Daoy (cell line): ENCODE data around the gene PCK2. TPM values are rescaled to one million over a fixed set of nuclear protein-coding genes. Genes with fewer than 3 reads are reported as not detected.
A peak's percentile ranks its signal among the peaks of the same experiment; 100 is the strongest.

Experiments used
- DNase-seq: peaks from one replicate; pipeline ENCODE4 v3.0.0-alpha.2; 2015; ENCODE audit warnings: low read depth
- total RNA-seq: library from RNA; depleted of rRNA; stranded (reverse); fragments of >200 nt; shearing (Covaris generic); gene quantifications from 2 replicates; pipeline ENCODE4 v1.2.3, GENCODE V29; 2014

The PCK2 gene
- total RNA-seq, 1 experiment from 2014 or later, result 6.6 TPM

DNA sequence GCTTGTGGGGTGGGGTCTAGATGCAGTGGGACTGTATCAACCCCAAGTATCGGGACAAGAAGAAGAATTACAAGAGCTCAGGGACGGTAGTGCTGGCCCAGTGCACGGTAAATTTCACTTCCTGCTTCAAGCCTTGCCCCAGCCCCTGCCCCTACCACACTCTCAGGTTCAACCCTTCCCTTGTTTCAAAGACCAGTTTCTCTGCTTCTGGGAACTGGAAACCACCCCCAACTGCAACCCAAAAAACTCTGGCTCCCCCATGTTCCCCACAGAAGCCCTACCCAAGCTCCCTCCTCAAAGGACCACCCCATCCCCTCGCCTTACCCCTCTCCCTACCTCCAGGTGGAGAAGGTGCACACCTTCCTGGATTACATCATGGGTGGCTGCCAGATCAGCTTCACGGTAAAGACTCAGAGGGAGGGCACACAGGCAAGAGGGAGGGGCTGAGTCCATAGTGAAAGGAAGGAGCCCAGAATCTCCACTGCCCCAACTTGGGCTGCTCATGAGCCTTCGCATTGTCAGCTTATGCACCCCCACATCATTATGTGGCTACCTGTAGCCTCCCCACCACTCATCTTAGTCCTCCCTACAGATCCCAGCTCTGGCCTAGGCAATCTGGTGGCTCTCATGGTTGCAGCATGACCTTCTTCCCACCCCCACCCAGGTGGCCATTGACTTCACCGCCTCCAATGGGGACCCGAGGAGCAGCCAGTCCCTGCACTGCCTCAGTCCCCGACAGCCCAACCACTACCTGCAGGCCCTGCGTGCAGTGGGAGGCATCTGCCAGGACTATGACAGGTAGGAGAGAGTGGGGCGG is 18.4 kb upstream of the PCK2 start:
- DNase-seq, result no peak

- no peak for DNase-seq
Measured at GRCh38 chr14:24076302-24076601, 17.9 kb upstream of the PCK2 start.

GRCh38 chr14:24077086-24077485 is 17.0 kb upstream of the PCK2 start:
- DNase-seq, result no peak

DNA sequence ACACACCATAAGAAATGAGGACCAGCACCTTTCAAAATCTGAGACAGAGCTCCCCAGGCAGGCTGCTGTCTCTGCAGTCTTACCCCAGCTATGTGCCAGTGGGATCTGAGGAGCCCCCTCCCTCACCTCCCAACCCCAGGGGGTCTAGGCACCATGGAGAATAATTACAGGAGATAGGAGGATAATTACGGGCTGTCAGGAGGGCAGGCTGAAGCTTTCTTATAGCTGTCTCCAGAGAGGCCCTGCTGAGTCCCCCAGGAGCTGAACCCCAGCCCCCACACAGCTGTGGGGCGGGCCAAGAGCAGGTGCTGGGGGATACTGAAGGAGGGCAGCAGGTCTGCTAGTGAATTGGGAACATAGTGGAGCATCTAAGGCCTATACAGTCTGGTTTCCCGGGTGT is 16.0 kb upstream of the PCK2 start:
- DNase-seq, result no peak

DNA sequence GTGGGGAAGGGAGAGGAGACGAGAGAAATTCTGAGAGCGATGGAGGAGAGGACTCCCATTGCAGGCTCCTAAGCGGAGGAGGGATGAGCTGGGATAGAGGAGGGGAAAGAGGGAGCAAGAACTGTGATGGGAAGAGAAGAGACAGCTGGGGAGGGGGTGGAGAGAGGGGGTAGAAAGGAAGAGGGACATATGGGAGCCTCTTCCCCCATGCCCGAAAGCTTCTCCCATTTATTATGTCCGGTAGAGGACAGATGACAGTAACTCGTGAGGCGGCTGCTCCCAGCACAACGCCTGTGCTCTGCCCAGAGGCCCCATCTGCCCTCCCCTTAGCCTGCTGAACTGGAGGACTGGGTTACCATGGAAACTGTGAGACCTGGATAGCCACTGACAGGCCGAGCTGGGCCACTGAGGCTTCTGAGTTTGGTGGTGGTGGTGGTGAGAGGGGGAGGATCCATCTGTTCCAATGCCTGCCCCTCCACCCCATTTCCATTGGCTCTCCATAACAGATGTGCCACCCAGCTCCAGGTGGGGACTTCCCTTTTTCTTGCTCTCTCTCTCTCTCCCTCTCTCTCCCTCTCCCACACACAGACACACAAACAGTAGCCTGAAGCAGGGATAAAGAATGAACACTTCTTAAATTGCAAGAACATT is 14.5 kb upstream of the PCK2 start:
- no peak for DNase-seq

- no peak for DNase-seq
Measured at GRCh38 chr14:24080142-24080530, 14.0 kb upstream of the PCK2 start.

DNA sequence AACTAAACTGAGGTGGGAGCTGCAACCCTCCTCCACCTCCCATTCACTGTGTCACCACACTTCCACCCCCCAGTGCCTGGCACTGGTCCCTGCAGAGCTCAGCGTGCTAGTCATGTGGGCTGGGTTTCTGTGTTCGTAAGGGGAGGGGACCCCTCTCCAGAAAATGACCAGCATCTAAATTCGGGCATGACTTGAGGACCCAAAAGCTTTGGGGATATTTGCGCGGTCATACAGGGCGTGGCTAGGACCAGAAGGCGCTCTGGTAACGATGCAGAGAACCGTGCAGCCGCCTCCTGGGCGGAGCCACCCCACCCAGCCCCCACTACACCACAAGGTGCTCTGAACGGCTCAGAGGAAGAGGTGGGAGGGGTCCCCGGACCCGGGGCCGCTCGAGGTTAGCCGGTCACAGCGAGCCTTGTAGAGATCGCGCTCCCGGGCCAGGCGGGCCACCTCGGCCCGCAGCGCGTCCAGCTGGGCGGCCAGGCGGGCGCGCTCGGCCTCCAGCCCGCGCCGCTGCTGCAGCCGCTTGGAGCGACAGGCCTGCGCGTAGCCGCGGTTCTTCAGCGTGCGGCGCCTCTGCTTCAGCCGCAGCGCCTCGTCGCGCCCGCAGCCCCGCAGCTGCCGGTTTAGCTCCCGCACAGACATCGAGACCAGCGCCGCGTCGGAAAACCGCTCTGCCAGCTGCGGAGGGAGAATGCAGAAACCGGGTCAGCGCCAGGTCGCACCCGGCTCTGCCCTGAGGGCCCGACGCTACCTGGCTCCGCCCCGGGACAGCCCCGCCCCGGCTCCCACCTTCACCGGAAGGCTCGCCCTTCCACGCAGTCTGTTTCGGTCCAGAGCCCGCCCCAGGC is 13.0 kb upstream of the PCK2 start:
- DNase-seq, result peak; percentile 76

GRCh38 chr14:24081739-24082211 is 12.3 kb upstream of the PCK2 start:
- DNase-seq, result no peak

DNA sequence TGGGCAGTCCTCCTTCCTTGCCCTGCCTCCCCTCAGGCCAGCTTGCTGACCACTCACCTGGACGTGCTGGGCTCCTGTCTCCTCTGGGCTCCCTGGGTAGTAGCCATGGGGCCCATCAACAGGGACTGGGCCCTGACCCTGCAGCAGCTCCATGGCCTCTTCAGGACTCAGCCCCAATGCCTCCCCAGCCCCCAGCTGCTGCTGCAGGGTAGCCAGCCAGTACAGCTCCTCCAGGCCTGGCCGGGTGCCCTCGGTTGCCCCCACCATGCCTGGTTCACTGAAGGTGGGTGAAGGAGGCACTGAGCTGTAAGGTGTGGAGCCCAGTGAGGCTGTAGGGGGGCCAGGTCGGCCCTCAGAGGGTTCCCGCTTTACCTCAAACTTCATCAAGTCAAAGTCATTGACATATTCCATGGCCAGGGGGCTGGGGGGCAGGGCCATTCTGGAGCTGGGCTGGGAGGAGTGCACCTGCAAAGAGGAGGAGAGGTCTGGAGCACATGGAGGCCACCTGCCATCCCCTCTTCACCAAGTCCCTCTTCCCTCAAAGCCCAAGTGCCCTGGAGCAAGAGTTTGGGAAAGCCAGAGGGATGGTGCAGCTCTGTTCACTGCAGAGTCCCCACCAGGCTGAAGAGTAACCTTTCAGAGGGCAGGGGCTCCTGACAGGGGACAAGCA is 11.6 kb upstream of the PCK2 start:
- no peak for DNase-seq

DNA sequence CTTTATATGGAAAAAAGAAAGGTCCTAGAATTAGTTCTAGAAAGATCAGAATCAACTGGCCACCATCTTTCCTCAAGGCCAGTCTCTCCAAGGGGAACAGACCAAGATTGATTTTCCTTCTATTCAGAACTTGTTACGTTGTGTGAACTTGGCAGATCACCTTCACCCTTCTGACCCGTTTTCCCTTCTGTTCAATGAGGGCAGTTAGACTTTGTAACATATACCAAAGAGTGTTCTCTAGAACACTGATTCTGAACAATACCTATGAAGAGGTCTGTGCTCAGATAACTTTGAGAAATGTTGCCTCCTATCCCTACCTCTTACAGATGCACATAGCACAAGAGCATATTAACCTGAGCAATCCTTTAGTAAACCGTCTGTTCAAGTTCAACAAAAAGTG is 10.6 kb upstream of the PCK2 start:
- DNase-seq, result no peak

DNA sequence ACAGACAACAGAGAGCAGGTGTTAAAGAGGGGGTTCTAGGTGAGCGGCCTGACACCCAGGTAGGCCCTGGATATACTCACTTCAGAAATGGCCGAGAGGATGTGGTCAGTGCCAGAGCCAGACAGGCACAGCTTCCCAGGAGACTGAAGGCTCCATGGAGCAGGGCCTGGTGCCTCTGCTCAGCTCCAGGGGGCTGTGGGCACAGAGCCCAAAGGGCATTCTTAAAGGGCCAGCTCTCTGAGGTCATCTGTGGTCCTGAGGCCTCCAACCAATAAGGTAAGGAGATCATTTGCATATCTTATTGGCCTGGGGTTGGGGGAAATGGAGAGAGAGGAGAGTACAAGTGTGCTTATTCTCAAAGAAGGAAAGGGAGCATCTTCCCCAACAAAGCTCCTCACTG is 9.7 kb upstream of the PCK2 start:
- no peak for DNase-seq

GRCh38 chr14:24085215-24085614 is 8.9 kb upstream of the PCK2 start:
- no peak for DNase-seq

DNA sequence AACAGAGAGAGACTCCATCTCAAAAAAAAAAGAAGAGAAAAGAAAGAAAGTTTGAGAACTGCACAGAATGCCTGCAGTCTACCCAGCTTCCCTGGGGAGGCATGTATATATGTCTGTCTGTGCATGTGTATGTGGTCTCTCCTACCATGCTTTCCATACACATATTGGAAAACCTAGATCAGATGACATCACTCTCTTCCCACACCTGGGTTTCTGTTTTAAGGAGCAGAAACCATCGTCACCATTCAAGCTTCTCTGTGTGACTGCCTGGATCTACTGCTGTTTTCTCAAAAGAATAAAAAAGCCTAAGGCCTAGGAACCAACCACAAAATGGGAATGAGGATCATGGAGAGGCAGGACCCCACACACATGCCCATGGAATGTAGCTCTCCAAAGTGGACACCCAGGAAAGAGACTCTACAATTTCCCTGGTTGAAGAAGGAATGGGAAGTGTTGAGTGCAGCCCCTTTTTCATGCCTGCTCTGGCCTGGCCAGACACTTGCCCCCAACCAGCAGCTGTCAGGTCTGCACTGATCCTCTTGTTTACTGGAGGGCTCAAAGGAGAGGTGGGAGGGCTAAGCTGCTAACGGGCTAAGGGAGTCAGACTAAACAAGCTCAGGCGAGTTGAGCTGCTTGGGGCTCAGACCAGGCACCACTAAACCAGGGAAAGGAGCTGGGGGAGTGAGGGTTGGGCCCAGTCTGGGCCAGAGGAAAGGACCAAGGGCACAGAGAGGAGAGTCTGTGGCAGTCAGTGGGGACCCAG is 7.7 kb upstream of the PCK2 start:
- no peak for DNase-seq

DNA sequence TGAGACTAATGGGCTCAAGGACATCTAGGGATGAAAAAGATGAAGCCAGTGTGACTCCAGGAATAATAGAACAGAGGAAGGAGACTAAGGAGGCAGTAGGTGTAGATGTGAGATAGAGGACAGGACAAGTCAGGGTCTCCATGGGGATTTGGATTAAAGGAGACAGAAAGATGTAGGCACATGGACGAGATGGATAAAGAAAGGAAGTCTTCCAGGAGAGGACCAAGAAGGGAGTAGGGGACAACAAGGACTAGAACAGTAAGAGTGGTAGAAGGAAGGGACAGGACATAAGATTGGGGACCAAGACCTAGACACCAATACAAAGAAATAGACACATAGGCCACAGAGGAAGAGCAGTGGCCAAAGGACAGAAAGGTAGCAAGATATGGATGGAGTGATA is 7.1 kb upstream of the PCK2 start:
- DNase-seq, result no peak

- no peak for DNase-seq
Measured at GRCh38 chr14:24088095-24088494, 6.0 kb upstream of the PCK2 start.

DNA sequence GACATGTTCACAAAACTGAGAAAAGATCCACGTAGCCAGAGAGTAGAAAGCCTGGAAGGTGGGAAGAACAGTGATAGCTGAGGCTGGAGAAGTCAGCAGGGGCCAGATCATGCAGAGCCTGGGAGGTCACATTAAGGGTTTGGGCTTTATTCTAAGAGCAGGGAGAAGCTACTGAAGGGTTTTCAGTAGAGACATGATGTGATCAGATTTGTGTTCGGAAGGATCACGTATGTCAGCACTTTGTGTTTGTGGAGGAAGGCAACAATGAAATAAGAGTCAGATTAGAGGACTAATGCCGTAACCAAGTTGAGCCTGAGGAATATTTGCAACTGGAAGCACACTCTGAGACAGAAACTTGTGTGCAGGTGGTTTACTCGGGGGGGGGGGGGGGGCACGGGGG is 4.2 kb upstream of the PCK2 start:
- no peak for DNase-seq

- DNase-seq, result no peak
Measured at GRCh38 chr14:24092110-24092504, 2.0 kb upstream of the PCK2 start.

GRCh38 chr14:24092505-24093206 is 1.5 kb upstream of the PCK2 start:
- DNase-seq, result no peak

- DNase-seq, result no peak
Measured at GRCh38 chr14:24093207-24093900, 757 bp upstream of the PCK2 start.

- peak; percentile 49 for DNase-seq
Measured at GRCh38 chr14:24094841-24095270, 745 bp downstream of the PCK2 start.
